Spleen (tissue), 7 donors: ENCODE measurements around the gene BAG5.

ENCODE experiments used
- CTCF ChIP-seq, 11 experiments: fragments of 200-600 bp in 7 of 11; fragments of 450-650 bp in 4 of 11; sonication (generic) in 4 of 11; IDR thresholded peaks in 8 of 11; conservative IDR thresholded peaks in 3 of 11; 1 replicate in 7 of 11; 2 replicates in 4 of 11; pipeline versions ENCODE4 v1.4.0 to v1.8.0; 2016 to 2021; ENCODE audit warnings: antibody characterized with exemption in 11 of 11, inconsistent platforms in 4 of 11, mild to moderate bottlenecking in 1 of 11
- POLR2A ChIP-seq, 3 donors: fragments of 450-650 bp; IDR thresholded peaks; one replicate each; pipeline ENCODE4 v1.5.1; 2017; ENCODE audit warnings: antibody characterized with exemption in 3 of 3, mild to moderate bottlenecking in 1 of 3
- donor health status: DM: no; HTN: no; CAD: no; lungs with moderate emphysema.
- donor health status: DM: no; HTN: no; CAD: no.
- donor health status: DM: no; HTN: no; CAD: no.

- no peak for TF ChIP-seq CTCF (IDR thresholded peaks at IDR 0.05 in 8 of 11, conservative IDR thresholded peaks at IDR 0.05 in 3 of 11)
- no peak for TF ChIP-seq POLR2A (IDR thresholded peaks at IDR 0.05)
Observed at GRCh38 chr14:103522649-103523574, 39.5 kb downstream of the BAG5 start, which contains the start of gene CKB.
